HEK293 (cell line): ENCODE results near the gene AKAP12.

Experiments used
- CTCF ChIA-PET: fragments of 350-600 bp; formaldehyde crosslinking; extraction: SDS; loops from one replicate; lab custom pipeline; 2021; ENCODE audit warnings: antibody characterized with exemption; lab: Yijun Ruan, JAX
- POLR2A ChIA-PET: fragments of 300-600 bp; formaldehyde crosslinking; extraction: SDS; loops from one replicate; lab custom pipeline; 2020; ENCODE audit warnings: antibody characterized with exemption, inconsistent platforms; lab: Yijun Ruan, JAX
- H3K27ac ChIP-seq: fragments of 200-500 bp; sonication (Bioruptor generic); 2 replicates; pipeline ENCODE4 v1.5.1; 2014; ENCODE audit warnings: low read depth, low read length, control low read depth, inconsistent platforms; ENCODE audit errors: extremely low read depth
- H3K36me3 ChIP-seq, 2 experiments: fragments of 200-500 bp in 1 of 2; sonication (Bioruptor generic) in 1 of 2; 1 replicate in 1 of 2; 2 replicates in 1 of 2; pipeline ENCODE4 v1.5.1; 2014 to 2017; ENCODE audit warnings: inconsistent platforms in 2 of 2, low read length in 2 of 2; ENCODE audit not compliant: control insufficient read depth in 2 of 2, insufficient read depth in 1 of 2
- H3K4me1 ChIP-seq: fragments of 200-500 bp; sonication (Bioruptor generic); 2 replicates; pipeline ENCODE4 v1.5.1; 2014; ENCODE audit warnings: mild to moderate bottlenecking, low read length, inconsistent platforms; ENCODE audit not compliant: control insufficient read depth, insufficient read depth
- H3K4me3 ChIP-seq: 2 replicates; pipeline ENCODE4 v1.5.1; 2011; ENCODE audit warnings: low read depth, mild to moderate bottlenecking, control low read depth, low read length, moderate library complexity
- H3K9me3 ChIP-seq: fragments of 200-500 bp; sonication (Bioruptor generic); 2 replicates; pipeline ENCODE4 v1.5.1; 2014; ENCODE audit warnings: low read depth, low read length, inconsistent platforms; ENCODE audit not compliant: control insufficient read depth, insufficient read depth
- ATF2 ChIP-seq: fragments of 450-650 bp; formaldehyde crosslinking; IDR thresholded peaks from 2 replicates; pipeline ENCODE4 v1.5.1; 2016; ENCODE audit warnings: missing biosample characterization, missing genetic modification characterization, low read depth
- GFI1B ChIP-seq: fragments of 450-650 bp; formaldehyde crosslinking; IDR thresholded peaks from 2 replicates; pipeline ENCODE4 v1.5.1; 2016; ENCODE audit warnings: missing biosample characterization, missing genetic modification characterization
- HIC1 ChIP-seq: fragments of 450-650 bp; formaldehyde crosslinking; IDR thresholded peaks from 2 replicates; pipeline ENCODE4 v1.5.1; 2016; ENCODE audit warnings: missing biosample characterization, missing genetic modification characterization
- PRDM1 ChIP-seq: fragments of 450-650 bp; formaldehyde crosslinking; IDR thresholded peaks from 2 replicates; pipeline ENCODE4; 2016; ENCODE audit warnings: missing biosample characterization, missing genetic modification characterization
- PRDM2 ChIP-seq: fragments of 450-650 bp; formaldehyde crosslinking; IDR thresholded peaks from 2 replicates; pipeline ENCODE4 v1.5.1; 2016; ENCODE audit warnings: missing biosample characterization, missing genetic modification characterization, borderline replicate concordance
- SCRT1 ChIP-seq: fragments of 450-650 bp; formaldehyde crosslinking; IDR thresholded peaks from 2 replicates; pipeline ENCODE4 v1.5.1; 2016; ENCODE audit warnings: missing biosample characterization, missing genetic modification characterization, borderline replicate concordance
- SCRT2 ChIP-seq: fragments of 450-650 bp; formaldehyde crosslinking; IDR thresholded peaks from 2 replicates; pipeline ENCODE4 v1.5.1; 2016; ENCODE audit warnings: missing biosample characterization, missing genetic modification characterization
- ZFP69B ChIP-seq: fragments of 450-650 bp; formaldehyde crosslinking; IDR thresholded peaks from 2 replicates; pipeline ENCODE4 v1.5.1; 2016; ENCODE audit warnings: missing biosample characterization, missing genetic modification characterization
- ZNF138 ChIP-seq: fragments of 450-650 bp; formaldehyde crosslinking; IDR thresholded peaks from 2 replicates; pipeline ENCODE4 v1.5.1; 2016; ENCODE audit warnings: missing biosample characterization, missing genetic modification characterization, borderline replicate concordance
- ZNF2 ChIP-seq: fragments of 450-650 bp; formaldehyde crosslinking; IDR thresholded peaks from 2 replicates; pipeline ENCODE4 v1.5.1; 2016; ENCODE audit warnings: missing biosample characterization, missing genetic modification characterization
- ZNF239 ChIP-seq: fragments of 450-650 bp; formaldehyde crosslinking; IDR thresholded peaks from 2 replicates; pipeline ENCODE4 v1.5.1; 2016; ENCODE audit warnings: missing biosample characterization, missing genetic modification characterization
- ZNF341 ChIP-seq: fragments of 450-650 bp; formaldehyde crosslinking; IDR thresholded peaks from 2 replicates; pipeline ENCODE4; 2016; ENCODE audit warnings: low read depth, missing biosample characterization, missing genetic modification characterization
- ZNF350 ChIP-seq: fragments of 450-650 bp; formaldehyde crosslinking; IDR thresholded peaks from 2 replicates; pipeline ENCODE4 v1.5.0; 2017; ENCODE audit warnings: missing biosample characterization, mild to moderate bottlenecking, missing genetic modification characterization
- ZNF354C ChIP-seq: fragments of 450-650 bp; formaldehyde crosslinking; IDR thresholded peaks from 2 replicates; pipeline ENCODE4 v1.5.1; 2016; ENCODE audit warnings: missing biosample characterization, missing genetic modification characterization, low read depth, borderline replicate concordance
- ZNF398 ChIP-seq: fragments of 450-650 bp; formaldehyde crosslinking; IDR thresholded peaks from 2 replicates; pipeline ENCODE4 v1.5.1; 2017; ENCODE audit warnings: missing biosample characterization, missing genetic modification characterization
- ZNF548 ChIP-seq: fragments of 450-650 bp; formaldehyde crosslinking; IDR thresholded peaks from 2 replicates; pipeline ENCODE4 v1.5.1; 2016; ENCODE audit warnings: missing biosample characterization, missing genetic modification characterization
- ZNF585B ChIP-seq: fragments of 450-650 bp; formaldehyde crosslinking; IDR thresholded peaks from 2 replicates; pipeline ENCODE4 v1.5.1; 2016; ENCODE audit warnings: missing biosample characterization, missing genetic modification characterization
- ZNF610 ChIP-seq: fragments of 450-650 bp; formaldehyde crosslinking; IDR thresholded peaks from 2 replicates; pipeline ENCODE4 v1.5.1; 2016; ENCODE audit warnings: missing biosample characterization, missing genetic modification characterization, borderline replicate concordance
- ZNF645 ChIP-seq: fragments of 450-650 bp; formaldehyde crosslinking; IDR thresholded peaks from 2 replicates; pipeline ENCODE4; 2016; ENCODE audit warnings: missing biosample characterization, missing genetic modification characterization
- ZNF704 ChIP-seq: fragments of 450-650 bp; formaldehyde crosslinking; IDR thresholded peaks from 2 replicates; pipeline ENCODE4 v1.5.1; 2016; ENCODE audit warnings: missing biosample characterization, missing genetic modification characterization
- ZNF747 ChIP-seq: fragments of 450-650 bp; formaldehyde crosslinking; IDR thresholded peaks from 2 replicates; pipeline ENCODE4 v1.5.1; 2016; ENCODE audit warnings: missing biosample characterization, missing genetic modification characterization
- ZNF792 ChIP-seq: fragments of 450-650 bp; formaldehyde crosslinking; IDR thresholded peaks from 2 replicates; pipeline ENCODE4 v1.5.1; 2016; ENCODE audit warnings: missing biosample characterization, missing genetic modification characterization

AKAP12 gene

GRCh38 chr6:151391471-151392413 is 152.0 kb downstream of the AKAP12 start, which contains the start of gene ZBTB2:
ZBTB2 (minus strand) TSS chr6:151391559; CDS start chr6:151373637, 17,922 bp downstream.
- ChIA-PET POLR2A (interaction anchor here (1.1 to 2.6 kb wide), 2 partner anchors 60 kb away, joined by 5 to 22 read pairs; partner anchors contain the start of gene RMND1), CTCF (no interaction called here)
- TF ChIP-seq ZNF2 (tag by site-specific recombination) (0 out of 2 replicates have a peak, but pooled peaks have one; percentile 35), SCRT2 (tag by site-specific recombination) (no peak), ZNF747 (no peak), PRDM2 (tag by site-specific recombination) (no peak), ZNF341 (tag by site-specific recombination) (peak; percentile 74), ZNF704 (tag by site-specific recombination) (no peak), GFI1B (tag by site-specific recombination) (no peak), ZNF398 (tag by site-specific recombination) (peak; percentile 72), ZNF354C (tag by site-specific recombination) (no peak), ZNF792 (tag by site-specific recombination) (no peak), HIC1 (no peak), PRDM1 (no peak), ZNF585B (tag by site-specific recombination) (no peak), ATF2 (tag by site-specific recombination) (no peak), ZNF239 (tag by site-specific recombination) (no peak), ZNF548 (no peak), ZNF610 (tag by site-specific recombination) (peak; percentile 87; the same call in 1 of the 2 replicates), ZNF350 (tag by site-specific recombination) (no peak), ZNF645 (tag by site-specific recombination) (no peak), ZFP69B (tag by site-specific recombination) (no peak), ZNF138 (tag by site-specific recombination) (no peak), SCRT1 (tag by site-specific recombination) (no peak)

More at GRCh38 chr6:151391471-151392413, 152.0 kb downstream of the AKAP12 start, which contains the start of gene ZBTB2:
- peak within 1 kb of the TSS; percentile 97 for H3K4me3 ChIP-seq
- peaks cover 6% of the 10 kb centered on the region for H3K4me1 ChIP-seq
- H3K36me3 ChIP-seq: peaks cover 0 to 34% of the 10 kb centered on the region in 2 experiments; a peak in 1 of 3 replicates
- H3K9me3 ChIP-seq: no peaks in the 10 kb centered on the region
- H3K27ac ChIP-seq: peak within 1 kb of the TSS; percentile 100
